HG02870 (cell line): ENCODE results near the gene PLEKHA1.

ENCODE experiments used
- ATAC-seq: cut with Tn5 transposase; IDR thresholded peaks from one replicate; pipeline ENCODE4 v1.9.1; 2021; ENCODE audit warnings: mild to moderate bottlenecking, moderate library complexity; ENCODE audit not compliant: unreplicated experiment

Gene PLEKHA1

GRCh38 chr10:122375679-122376160 is 1.2 kb downstream of the PLEKHA1 start:
- no peak for ATAC-seq

- no peak for ATAC-seq
Observed at GRCh38 chr10:122376364-122376961, 2.0 kb downstream of the PLEKHA1 start.

GRCh38 chr10:122379041-122379440 is 4.5 kb downstream of the PLEKHA1 start:
- ATAC-seq: no peak

- ATAC-seq: no peak
Observed at GRCh38 chr10:122379537-122379936, 5.0 kb downstream of the PLEKHA1 start.

GRCh38 chr10:122380703-122381102 is 6.2 kb downstream of the PLEKHA1 start:
- ATAC-seq: no peak

GRCh38 chr10:122381680-122382079 is 7.2 kb downstream of the PLEKHA1 start:
- ATAC-seq: no peak

- ATAC-seq: no peak
Observed at GRCh38 chr10:122386514-122386913, 12.0 kb downstream of the PLEKHA1 start.

- ATAC-seq: no peak
Observed at GRCh38 chr10:122387572-122387971, 13.1 kb downstream of the PLEKHA1 start.

GRCh38 chr10:122388287-122388997 is 13.9 kb downstream of the PLEKHA1 start:
- ATAC-seq: no peak

GRCh38 chr10:122390271-122390670 is 15.8 kb downstream of the PLEKHA1 start:
- no peak for ATAC-seq

- ATAC-seq: no peak
Observed at GRCh38 chr10:122390679-122391078, 16.2 kb downstream of the PLEKHA1 start.

- ATAC-seq: no peak
Observed at GRCh38 chr10:122391875-122392274, 17.4 kb downstream of the PLEKHA1 start.

GRCh38 chr10:122392835-122393234 is 18.3 kb downstream of the PLEKHA1 start:
- no peak for ATAC-seq

GRCh38 chr10:122393288-122393687 is 18.8 kb downstream of the PLEKHA1 start:
- no peak for ATAC-seq

- ATAC-seq: no peak
Observed at GRCh38 chr10:122402548-122403131, 28.1 kb downstream of the PLEKHA1 start.

GRCh38 chr10:122404576-122404975 is 30.1 kb downstream of the PLEKHA1 start:
- ATAC-seq: no peak

GRCh38 chr10:122407375-122408125 is 33.0 kb downstream of the PLEKHA1 start:
- ATAC-seq: no peak

- no peak for ATAC-seq
Observed at GRCh38 chr10:122413327-122413726, 38.8 kb downstream of the PLEKHA1 start.

- ATAC-seq: no peak
Observed at GRCh38 chr10:122417667-122418066, 43.2 kb downstream of the PLEKHA1 start.

GRCh38 chr10:122419016-122419415 is 44.5 kb downstream of the PLEKHA1 start:
- no peak for ATAC-seq

GRCh38 chr10:122419876-122420623 is 45.5 kb downstream of the PLEKHA1 start:
- no peak for ATAC-seq
